Stimulated activated naive CD4-positive, alpha-beta T cell treated with Interleukin-2 at 50 U/mL for 16 hours (primary cell): ENCODE measurements around the gene CHMP2A.
"Not testable (repeated sequence)": the region's sequence is repeated elsewhere in the genome, so short reads cannot be mapped to it uniquely, and the experiment has no call there.

ENCODE experiments used
- DNase-seq: peaks from one replicate; lab custom pipeline; 2025; lab: John Stamatoyannopoulos, UW

The CHMP2A gene

GRCh38 chr19:58511353-58512208, 43.3 kb downstream of the CHMP2A start, which contains the start of gene SLC27A5:
Gene SLC27A5, minus strand, starts transcription at chr19:58511992. Its CDS starts 37 bp downstream, at chr19:58511955.
- no peak for DNase-seq

GRCh38 chr19:58510084-58510862, 44.6 kb downstream of the CHMP2A start:
- DNase-seq, result no peak

GRCh38 chr19:58509731-58510083, 45.2 kb downstream of the CHMP2A start:
- DNase-seq, result no peak

DNA sequence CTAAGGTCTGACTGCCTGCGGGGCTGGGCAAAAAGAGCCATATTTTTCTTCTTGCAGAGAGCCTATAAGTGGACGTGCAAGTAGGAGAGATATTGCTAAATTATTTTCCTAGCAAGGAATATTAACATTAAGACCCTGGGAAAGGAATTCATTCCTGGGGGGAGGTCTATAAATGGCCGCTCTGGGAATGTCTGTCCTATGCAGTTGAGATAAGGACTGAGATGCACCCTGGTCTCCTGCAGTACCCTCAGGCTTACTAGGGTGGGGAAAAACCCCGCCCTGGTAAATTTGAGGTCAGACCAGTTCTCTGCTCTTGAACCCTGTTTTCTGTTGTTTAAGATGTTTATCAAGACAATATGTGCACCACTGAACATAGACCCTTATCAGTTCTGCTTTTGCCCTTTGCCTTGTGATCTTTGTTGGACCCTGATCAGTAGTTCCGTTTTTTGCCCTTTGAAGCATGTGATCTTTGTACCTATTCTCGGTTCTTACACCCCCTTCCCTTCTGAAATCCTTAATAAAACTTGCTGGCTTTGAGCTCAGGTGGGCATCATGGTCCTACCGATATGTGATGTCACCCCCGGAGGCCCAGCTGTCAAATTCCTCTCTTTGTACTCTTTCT, 47.2 kb downstream of the CHMP2A start:
- DNase-seq, result not testable (repeated sequence)
